T-helper 2 cell treated with Interferon-gamma antibody and Interleukin-4, amounts not matched to agents 5 μg/mL and 100 μg/mL, for 36 hours (primary cell): ENCODE measurements around the gene CDC42EP3.

ENCODE experiments used
- DNase-seq: peaks from one replicate; pipeline ENCODE4 v3.0.0; 2021; ENCODE audit warnings: low spot score
- H3K27ac Mint-ChIP-seq: one replicate; pipeline ENCODE4 v1.8.0; 2021; ENCODE audit warnings: mild to moderate bottlenecking, mixed read lengths
- H3K27me3 Mint-ChIP-seq: one replicate; pipeline ENCODE4 v1.8.0; 2021; ENCODE audit warnings: low read depth, mixed read lengths
- H3K36me3 Mint-ChIP-seq: one replicate; pipeline ENCODE4 v1.8.0; 2021; ENCODE audit warnings: low read depth, mixed read lengths
- H3K4me1 Mint-ChIP-seq: one replicate; pipeline ENCODE4 v1.8.0; 2021; ENCODE audit warnings: low read depth, mixed read lengths
- H3K4me3 Mint-ChIP-seq: one replicate; pipeline ENCODE4 v1.8.0; 2022; ENCODE audit warnings: mild to moderate bottlenecking, moderate library complexity, mixed read lengths
- H3K9me3 Mint-ChIP-seq: one replicate; pipeline ENCODE4 v1.8.0; 2021; ENCODE audit warnings: mixed read lengths

CDC42EP3 gene

GRCh38 chr2:37619230-37619958, 52.0 kb downstream of the CDC42EP3 start:
- no peak overlapping the region for H3K27ac Mint-ChIP-seq
- peaks cover 38% of the 10 kb centered on the region for H3K4me1 Mint-ChIP-seq
- no peak overlapping the region for H3K4me3 Mint-ChIP-seq
- peaks cover 4% of the 10 kb centered on the region for H3K36me3 Mint-ChIP-seq
- no peak for DNase-seq
- H3K9me3 Mint-ChIP-seq = peaks cover 6% of the 10 kb centered on the region
- peaks cover 3% of the 10 kb centered on the region for H3K27me3 Mint-ChIP-seq

- Mint-ChIP-seq H3K4me3 (no peak overlapping the region), H3K27me3 (peaks cover 5% of the 10 kb centered on the region), H3K27ac (no peak overlapping the region), H3K4me1 (peaks cover 30% of the 10 kb centered on the region), H3K36me3 (peaks cover 4% of the 10 kb centered on the region), H3K9me3 (peaks cover 5% of the 10 kb centered on the region)
- DNase-seq = no peak
These were observed 53.1 kb downstream of the CDC42EP3 start for GRCh38 chr2:37618326-37618725.

GRCh38 chr2:37617119-37617892, 54.1 kb downstream of the CDC42EP3 start:
- Mint-ChIP-seq H3K9me3 (no peaks in the 10 kb centered on the region), H3K4me3 (no peak overlapping the region), H3K4me1 (peaks cover 27% of the 10 kb centered on the region), H3K27ac (no peak overlapping the region), H3K27me3 (peaks cover 5% of the 10 kb centered on the region), H3K36me3 (peaks cover 4% of the 10 kb centered on the region)
- no peak for DNase-seq

GRCh38 chr2:37616677-37617005, 54.8 kb downstream of the CDC42EP3 start:
- Mint-ChIP-seq H3K4me1 (peaks cover 27% of the 10 kb centered on the region), H3K27ac (no peak overlapping the region), H3K4me3 (no peak overlapping the region), H3K9me3 (no peaks in the 10 kb centered on the region), H3K36me3 (peaks cover 4% of the 10 kb centered on the region), H3K27me3 (peaks cover 5% of the 10 kb centered on the region)
- no peak for DNase-seq

GRCh38 chr2:37615804-37616676, 55.4 kb downstream of the CDC42EP3 start:
- Mint-ChIP-seq H3K9me3 (no peaks in the 10 kb centered on the region), H3K4me3 (peak overlapping the region; percentile 46), H3K36me3 (peaks cover 4% of the 10 kb centered on the region), H3K27ac (peak overlapping the region; percentile 75), H3K4me1 (peaks cover 27% of the 10 kb centered on the region), H3K27me3 (peaks cover 5% of the 10 kb centered on the region)
- DNase-seq = no peak

GRCh38 chr2:37614061-37614738, 57.2 kb downstream of the CDC42EP3 start:
- peaks cover 26% of the 10 kb centered on the region for H3K4me1 Mint-ChIP-seq
- H3K27ac Mint-ChIP-seq = no peak overlapping the region
- H3K4me3 Mint-ChIP-seq = no peak overlapping the region
- DNase-seq = no peak
- H3K27me3 Mint-ChIP-seq = peaks cover 2% of the 10 kb centered on the region
- no peaks in the 10 kb centered on the region for H3K9me3 Mint-ChIP-seq
- peaks cover 4% of the 10 kb centered on the region for H3K36me3 Mint-ChIP-seq

GRCh38 chr2:37612382-37612781, 59.1 kb downstream of the CDC42EP3 start:
- H3K4me1 Mint-ChIP-seq = peaks cover 26% of the 10 kb centered on the region

GRCh38 chr2:37610638-37611289, 60.7 kb downstream of the CDC42EP3 start:
- no peak overlapping the region for H3K4me3 Mint-ChIP-seq
- no peak overlapping the region for H3K27ac Mint-ChIP-seq
- peaks cover 14% of the 10 kb centered on the region for H3K4me1 Mint-ChIP-seq
- peaks cover 8% of the 10 kb centered on the region for H3K9me3 Mint-ChIP-seq
- DNase-seq = no peak
- peaks cover 15% of the 10 kb centered on the region for H3K27me3 Mint-ChIP-seq
- H3K36me3 Mint-ChIP-seq = peaks cover 4% of the 10 kb centered on the region

More at GRCh38 chr2:37612382-37612781, 59.1 kb downstream of the CDC42EP3 start:
- no peak for DNase-seq
- no peak overlapping the region for H3K4me3 Mint-ChIP-seq
- peaks cover 4% of the 10 kb centered on the region for H3K36me3 Mint-ChIP-seq
- peaks cover 5% of the 10 kb centered on the region for H3K27me3 Mint-ChIP-seq
- H3K27ac Mint-ChIP-seq = no peak overlapping the region
- H3K9me3 Mint-ChIP-seq = peaks cover 4% of the 10 kb centered on the region

GRCh38 chr2:37609782-37610181, 61.7 kb downstream of the CDC42EP3 start:
- H3K27me3 Mint-ChIP-seq = peaks cover 20% of the 10 kb centered on the region
- H3K27ac Mint-ChIP-seq = no peak overlapping the region
- H3K4me3 Mint-ChIP-seq = no peak overlapping the region
- peaks cover 5% of the 10 kb centered on the region for H3K4me1 Mint-ChIP-seq
- H3K36me3 Mint-ChIP-seq = peaks cover 4% of the 10 kb centered on the region
- peaks cover 13% of the 10 kb centered on the region for H3K9me3 Mint-ChIP-seq
- DNase-seq = no peak

- peaks cover 36% of the 10 kb centered on the region for H3K4me1 Mint-ChIP-seq
- peaks cover 13% of the 10 kb centered on the region for H3K9me3 Mint-ChIP-seq
- H3K27me3 Mint-ChIP-seq = peaks cover 21% of the 10 kb centered on the region
- no peak for DNase-seq
- no peak overlapping the region for H3K4me3 Mint-ChIP-seq
- peaks cover 9% of the 10 kb centered on the region for H3K36me3 Mint-ChIP-seq
- no peak overlapping the region for H3K27ac Mint-ChIP-seq
These were observed 66.7 kb downstream of the CDC42EP3 start for GRCh38 chr2:37604716-37605115.

GRCh38 chr2:37602702-37603101, 68.7 kb downstream of the CDC42EP3 start:
- H3K27ac Mint-ChIP-seq = no peak overlapping the region
- H3K27me3 Mint-ChIP-seq = peaks cover 23% of the 10 kb centered on the region
- H3K4me1 Mint-ChIP-seq = peaks cover 42% of the 10 kb centered on the region
- peaks cover 16% of the 10 kb centered on the region for H3K36me3 Mint-ChIP-seq
- H3K9me3 Mint-ChIP-seq = peaks cover 12% of the 10 kb centered on the region
- no peak for DNase-seq
- H3K4me3 Mint-ChIP-seq = no peak overlapping the region

GRCh38 chr2:37602040-37602439, 69.4 kb downstream of the CDC42EP3 start:
- H3K27ac Mint-ChIP-seq = no peak overlapping the region
- H3K36me3 Mint-ChIP-seq = peaks cover 20% of the 10 kb centered on the region
- DNase-seq = no peak
- H3K9me3 Mint-ChIP-seq = peaks cover 17% of the 10 kb centered on the region
- H3K4me1 Mint-ChIP-seq = peaks cover 42% of the 10 kb centered on the region
- peaks cover 22% of the 10 kb centered on the region for H3K27me3 Mint-ChIP-seq
- no peak overlapping the region for H3K4me3 Mint-ChIP-seq

- peaks cover 20% of the 10 kb centered on the region for H3K9me3 Mint-ChIP-seq
- no peak overlapping the region for H3K4me3 Mint-ChIP-seq
- peaks cover 22% of the 10 kb centered on the region for H3K27me3 Mint-ChIP-seq
- H3K27ac Mint-ChIP-seq = no peak overlapping the region
- peaks cover 42% of the 10 kb centered on the region for H3K4me1 Mint-ChIP-seq
- no peak for DNase-seq
- peaks cover 21% of the 10 kb centered on the region for H3K36me3 Mint-ChIP-seq
These were observed 69.9 kb downstream of the CDC42EP3 start for GRCh38 chr2:37601569-37601968.
